ENCODE results near the gene NEURL3. TPM values are rescaled to one million over a fixed set of nuclear protein-coding genes. Genes with fewer than 3 reads are reported as not detected.
A peak's percentile ranks its signal among the peaks of the same experiment; 100 is the strongest.

The NEURL3 gene
- total RNA-seq, 2 donors from 2014 or later, result 0.58 to 3.3 TPM

DNA sequence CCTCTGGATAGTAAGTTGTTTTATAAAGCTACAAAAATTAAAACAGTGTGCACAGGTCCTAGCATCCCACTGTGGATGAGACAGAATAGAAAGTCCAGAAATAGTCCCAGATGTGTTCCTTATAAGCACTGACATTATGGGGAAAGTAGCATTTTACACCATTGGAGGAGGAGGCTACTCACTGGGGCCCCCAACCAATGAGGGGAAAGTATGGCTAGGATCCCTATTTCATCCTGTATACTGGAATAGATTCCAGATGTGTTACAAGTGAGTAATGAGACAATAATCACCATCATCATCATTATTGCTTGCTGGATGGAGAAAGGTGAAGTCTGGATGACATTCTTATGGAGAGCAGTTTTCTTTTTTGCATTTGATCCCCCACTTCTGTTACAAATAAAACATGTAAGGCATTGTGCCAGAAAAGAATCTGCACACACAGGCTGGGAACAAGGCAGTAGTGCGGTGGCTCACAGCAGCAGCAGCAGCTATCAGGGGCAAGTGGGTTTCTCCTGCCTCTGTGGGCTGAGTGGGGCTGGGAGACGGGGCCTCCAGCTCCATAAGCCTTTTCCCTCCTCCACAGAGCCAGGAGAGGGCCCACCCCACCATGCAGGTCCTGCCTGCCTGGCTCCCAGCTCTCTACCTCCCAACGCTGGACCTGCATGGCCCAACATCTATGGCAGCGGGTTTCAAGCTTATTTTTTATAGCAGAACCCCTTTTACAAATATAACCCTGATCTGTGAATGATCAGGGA is 36.4 kb upstream of the NEURL3 start:
- ATAC-seq (no peak), DNase-seq (no peak)
- intact Hi-C loops (cut with DNase I, micrococcal nuclease), result no loop called here

DNA sequence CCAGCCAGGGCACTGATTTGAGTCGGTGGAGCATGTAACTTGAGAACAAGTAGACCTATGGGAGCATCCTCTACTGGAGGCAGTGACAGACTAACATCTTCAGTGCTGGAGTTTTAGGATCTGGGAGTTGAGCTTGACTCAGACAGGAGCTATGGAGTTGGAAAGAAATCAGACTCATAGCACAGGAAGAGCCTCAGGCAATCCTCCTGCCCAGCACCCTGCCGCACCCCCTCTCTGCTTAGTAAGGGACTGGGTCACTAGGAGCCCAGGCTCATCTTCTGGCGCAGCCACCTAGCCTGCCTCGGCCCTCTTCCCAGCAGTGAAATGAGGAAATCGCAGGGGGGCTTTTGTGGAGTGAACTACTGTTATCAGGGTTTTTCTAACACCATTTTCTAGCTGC is 35.0 kb upstream of the NEURL3 start:
- ATAC-seq, result no peak
- DNase-seq, result no peak
- intact Hi-C loops (cut with DNase I, micrococcal nuclease), result no loop called here

DNA sequence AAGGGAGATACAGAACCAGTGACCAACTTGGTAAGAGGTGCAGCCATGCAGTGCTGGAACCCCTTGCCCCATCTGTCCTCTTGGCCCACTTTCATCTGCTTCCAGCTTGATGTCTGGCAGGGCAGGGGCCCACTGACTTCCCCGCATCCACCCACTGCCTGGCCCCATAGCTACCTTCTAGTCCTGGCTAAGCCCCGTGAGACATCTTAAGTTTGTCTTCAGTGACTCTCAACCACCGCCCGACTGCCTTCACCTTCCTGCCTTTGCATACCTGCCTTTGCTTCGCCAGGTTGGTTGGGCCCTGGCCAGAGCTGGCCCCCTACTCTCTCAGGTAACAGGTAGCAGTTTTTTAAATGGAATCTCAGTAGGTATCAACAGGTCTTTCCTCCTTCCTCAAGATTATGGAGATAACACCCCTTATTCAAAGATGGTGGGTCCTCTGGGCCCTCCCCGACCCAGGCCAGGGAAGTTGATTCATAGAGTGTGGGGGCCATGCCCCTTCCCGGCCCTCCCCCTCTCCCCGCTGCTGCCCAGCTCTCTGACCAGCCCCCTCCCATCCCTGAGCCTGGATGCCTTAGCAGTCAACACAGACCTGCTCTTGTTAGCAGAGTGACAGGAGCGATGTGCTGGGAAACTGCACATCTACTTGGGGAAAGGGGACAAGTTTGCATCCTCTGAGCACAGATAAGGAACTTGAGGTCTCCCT is 34.2 kb upstream of the NEURL3 start:
- ATAC-seq (no peak), DNase-seq (no peak)
- intact Hi-C loops (cut with DNase I, micrococcal nuclease), result no loop called here

DNA sequence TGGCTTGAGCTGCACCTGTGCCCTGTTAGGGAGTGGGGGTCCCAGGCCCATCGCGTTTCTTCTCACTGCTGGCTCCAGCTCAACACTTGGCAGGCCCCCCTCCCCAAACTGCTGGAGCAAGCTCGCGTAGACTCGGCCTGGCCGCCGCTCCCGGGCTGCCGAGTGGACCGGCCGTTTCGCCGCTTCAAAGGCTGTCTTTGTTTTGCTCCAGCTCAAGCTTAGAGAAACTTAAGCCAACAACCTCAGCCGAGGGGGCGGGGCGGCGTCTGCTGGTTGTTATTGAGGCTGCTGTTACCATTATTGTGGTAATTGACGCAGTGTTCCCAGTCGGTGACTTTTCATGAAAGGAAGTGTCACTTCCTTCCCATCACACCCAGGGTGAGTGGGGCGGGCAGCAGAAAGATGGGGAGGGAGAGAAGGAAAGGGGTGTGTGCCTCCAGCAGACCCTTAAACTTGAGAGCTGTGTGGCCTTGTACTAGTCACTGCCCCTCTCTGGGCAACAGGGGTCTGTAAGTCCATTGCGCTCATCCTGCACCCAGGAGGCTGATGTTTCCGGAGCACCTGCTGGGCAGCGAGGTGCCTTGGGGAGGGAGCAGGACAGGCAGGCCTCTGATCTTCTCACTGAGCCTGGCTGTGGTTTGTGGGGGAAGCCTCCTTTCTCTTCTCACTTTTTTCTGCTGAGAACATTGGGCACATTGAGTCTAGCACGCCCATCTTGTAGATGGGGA is 33.5 kb upstream of the NEURL3 start:
- ATAC-seq (peak; percentile 29), DNase-seq (peak; percentile 80 to 89)
- intact Hi-C loops (cut with DNase I, micrococcal nuclease), result no loop called here

DNA sequence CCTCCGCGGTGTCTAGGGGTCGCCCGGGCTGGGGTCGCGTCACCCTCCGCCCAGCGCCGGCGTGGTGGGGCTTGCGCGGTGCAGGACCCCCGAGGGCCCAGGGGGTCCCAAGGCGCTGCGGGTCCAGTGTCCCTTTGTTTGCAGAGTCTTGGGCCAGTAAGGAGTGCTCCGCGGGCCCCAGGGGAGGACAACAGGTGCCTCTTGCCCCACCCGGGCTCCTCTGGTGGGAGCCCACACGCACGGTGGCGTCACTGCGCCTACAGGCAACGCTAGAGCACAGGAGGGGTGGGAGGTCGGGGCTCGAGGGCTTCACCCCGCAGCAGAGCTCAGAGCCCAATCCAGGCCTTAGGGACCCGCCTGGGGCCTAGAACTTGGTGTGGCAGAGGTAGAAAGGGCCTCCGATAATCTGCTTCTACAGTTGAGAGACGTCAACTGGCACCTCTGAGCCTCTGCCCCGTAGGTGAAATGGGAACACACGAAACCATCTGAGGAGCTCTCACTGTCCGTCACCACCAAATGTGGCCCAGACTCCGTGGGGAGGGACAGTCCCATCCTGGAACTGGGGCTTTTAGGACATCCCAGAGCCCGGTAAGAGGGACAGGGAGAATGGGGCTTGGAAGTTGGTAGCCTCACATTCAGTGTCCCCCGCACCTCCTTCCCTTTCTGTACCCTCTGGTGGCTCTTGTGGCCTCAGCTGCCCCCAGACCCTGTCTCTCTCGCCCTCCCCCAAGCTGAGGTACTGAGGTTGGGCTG is 32.8 kb upstream of the NEURL3 start:
- intact Hi-C loops (cut with DNase I, micrococcal nuclease), result no loop called here
- ATAC-seq (peak; percentile 10), DNase-seq (peak in 1 of 2 donors; percentile 62)

DNA sequence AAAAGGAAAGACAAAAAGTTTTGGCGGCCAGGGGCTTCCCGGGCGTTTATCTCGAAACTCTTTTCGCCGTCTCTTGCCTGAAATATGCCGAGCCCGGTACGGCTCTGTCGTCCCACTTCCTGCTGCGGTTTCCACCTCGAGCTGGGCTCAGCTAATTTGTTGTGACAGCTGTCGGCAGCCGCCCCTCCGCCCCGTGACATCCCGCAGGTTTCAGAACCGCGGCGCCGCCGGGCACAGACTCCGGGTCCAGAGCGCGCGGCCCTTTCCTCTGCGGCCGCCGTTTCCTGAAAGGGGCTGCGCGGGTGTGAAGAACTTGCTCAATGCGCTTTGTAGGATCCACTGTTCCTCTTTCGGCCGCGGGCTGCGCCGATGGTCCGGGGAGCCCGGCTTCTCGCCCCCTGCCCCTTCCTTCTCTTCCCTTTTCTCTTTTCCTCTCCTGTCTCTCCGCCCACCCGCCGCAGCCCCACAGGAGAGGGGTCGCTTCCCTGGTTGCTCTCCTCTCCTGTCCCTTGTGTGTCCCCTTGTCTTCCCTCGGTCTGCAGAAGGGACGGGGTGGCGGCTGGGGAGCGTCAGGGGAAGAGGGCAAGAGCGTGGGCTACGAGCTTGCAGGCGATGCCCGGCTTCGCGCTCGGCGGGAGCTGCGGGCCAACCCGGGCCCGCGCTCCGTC is 32.0 kb upstream of the NEURL3 start:
- DNase-seq, result peak; percentile 80 to 84
- ATAC-seq, result peak; percentile 44
- intact Hi-C loops (cut with DNase I, micrococcal nuclease), result no loop called here

DNA sequence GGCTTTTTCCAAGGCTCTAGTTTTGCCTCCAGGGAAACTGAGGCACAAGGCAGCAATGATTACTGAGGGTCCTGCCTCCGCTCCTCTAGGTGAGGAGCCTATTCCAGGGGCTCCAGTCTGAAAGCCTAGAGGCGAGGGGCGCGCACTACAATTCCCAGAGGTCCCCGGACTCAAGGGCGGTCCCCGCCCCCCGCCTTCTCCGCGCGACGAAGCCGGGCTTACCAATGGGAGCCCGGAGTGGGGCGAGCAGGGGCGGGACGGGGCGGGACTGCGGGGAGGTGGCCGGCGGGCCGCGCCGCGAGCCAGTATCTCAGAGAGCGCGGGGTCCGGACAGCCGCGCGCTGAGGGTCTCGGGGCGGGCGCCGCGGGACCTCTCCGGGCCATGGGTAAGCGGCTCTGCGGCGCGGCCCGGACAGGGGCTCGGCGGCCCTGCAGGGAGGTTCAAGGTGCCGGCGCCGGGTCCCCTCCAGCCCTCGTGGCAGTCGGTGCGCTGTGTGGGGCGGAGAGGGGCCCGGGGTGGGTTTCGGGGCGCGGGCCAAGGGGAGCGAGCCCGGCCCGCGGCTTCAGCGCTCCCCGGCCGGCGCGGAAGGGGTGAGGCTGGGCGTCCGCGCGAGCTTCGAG is 31.4 kb upstream of the NEURL3 start, which contains the start of gene ARID5A:
ARID5A (plus strand) TSS at position 308 of the 621 bp plus-strand sequence; CDS start at position 383, 75 bp downstream.
- intact Hi-C loops (cut with DNase I, micrococcal nuclease), result no loop called here
- ATAC-seq (peak; percentile 76), DNase-seq (peak; percentile 94 to 96)

DNA sequence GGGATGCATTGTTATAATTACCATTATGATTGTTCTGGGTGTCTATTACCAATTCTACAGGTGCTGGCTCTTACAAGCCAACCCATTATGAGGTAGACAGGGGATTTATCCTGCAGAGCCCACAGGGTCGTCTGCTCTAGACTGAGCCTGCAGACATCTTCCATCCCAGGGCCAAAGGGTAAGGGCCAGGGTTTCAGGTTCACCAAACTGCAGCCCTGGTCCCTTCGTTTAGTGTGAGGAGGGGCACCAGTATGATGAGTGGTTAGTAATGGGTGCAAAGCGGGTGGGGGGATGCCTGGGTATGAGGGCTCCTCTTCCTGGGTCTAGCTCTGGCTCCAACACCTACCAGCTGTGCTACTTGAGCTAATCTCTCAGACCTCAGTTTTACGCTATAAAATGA is 30.2 kb upstream of the NEURL3 start:
- DNase-seq (no peak), ATAC-seq (no peak)
- intact Hi-C loops (cut with DNase I, micrococcal nuclease), result no loop called here

DNA sequence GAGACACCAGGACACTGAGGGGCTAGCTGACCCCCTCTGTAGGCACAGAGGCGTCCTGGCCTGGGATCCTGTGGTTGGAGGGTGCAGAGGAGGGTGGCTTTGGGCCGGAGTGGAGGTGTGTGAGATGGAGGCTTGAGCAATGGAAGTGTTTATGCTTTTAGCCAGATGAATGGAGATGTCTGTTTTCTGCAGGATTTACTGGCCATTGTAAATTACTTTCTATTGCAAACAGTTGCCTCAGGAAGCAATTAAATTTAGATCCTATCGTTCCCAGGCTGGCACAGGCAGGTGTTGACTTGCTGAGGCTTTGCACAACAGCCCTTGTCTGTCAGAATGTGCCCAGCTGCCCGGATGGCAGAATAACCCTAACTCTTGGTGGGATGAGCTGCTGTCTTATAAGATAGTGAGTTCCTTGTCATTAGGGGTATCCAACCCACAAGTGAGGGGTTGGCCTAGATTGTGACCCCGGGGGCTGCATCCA is 29.6 kb upstream of the NEURL3 start:
- intact Hi-C loops (cut with DNase I, micrococcal nuclease), result no loop called here
- peak; percentile 16 for ATAC-seq
- DNase-seq, result peak in 1 of 2 donors; percentile 31

DNA sequence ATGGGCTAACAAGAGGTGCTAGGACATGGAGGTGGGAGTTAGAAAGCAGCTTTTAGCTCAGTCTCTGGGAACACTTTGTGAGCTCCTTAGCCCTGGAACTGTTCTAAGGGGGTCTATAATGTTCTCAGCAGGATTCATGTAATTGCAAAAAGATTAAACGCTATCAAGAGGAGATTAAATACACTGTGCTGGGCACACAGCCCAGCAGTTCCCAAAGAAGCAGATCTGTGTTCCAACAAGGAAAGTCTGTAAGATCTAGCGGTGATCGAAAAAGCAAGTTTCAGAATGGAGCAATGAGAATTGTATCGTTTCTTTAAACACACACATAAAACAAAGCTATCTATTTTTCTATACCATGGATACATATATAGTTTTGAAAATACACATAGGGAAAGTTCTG is 29.0 kb upstream of the NEURL3 start:
- DNase-seq (no peak), ATAC-seq (no peak)
- intact Hi-C loops (cut with DNase I, micrococcal nuclease), result no loop called here

DNA sequence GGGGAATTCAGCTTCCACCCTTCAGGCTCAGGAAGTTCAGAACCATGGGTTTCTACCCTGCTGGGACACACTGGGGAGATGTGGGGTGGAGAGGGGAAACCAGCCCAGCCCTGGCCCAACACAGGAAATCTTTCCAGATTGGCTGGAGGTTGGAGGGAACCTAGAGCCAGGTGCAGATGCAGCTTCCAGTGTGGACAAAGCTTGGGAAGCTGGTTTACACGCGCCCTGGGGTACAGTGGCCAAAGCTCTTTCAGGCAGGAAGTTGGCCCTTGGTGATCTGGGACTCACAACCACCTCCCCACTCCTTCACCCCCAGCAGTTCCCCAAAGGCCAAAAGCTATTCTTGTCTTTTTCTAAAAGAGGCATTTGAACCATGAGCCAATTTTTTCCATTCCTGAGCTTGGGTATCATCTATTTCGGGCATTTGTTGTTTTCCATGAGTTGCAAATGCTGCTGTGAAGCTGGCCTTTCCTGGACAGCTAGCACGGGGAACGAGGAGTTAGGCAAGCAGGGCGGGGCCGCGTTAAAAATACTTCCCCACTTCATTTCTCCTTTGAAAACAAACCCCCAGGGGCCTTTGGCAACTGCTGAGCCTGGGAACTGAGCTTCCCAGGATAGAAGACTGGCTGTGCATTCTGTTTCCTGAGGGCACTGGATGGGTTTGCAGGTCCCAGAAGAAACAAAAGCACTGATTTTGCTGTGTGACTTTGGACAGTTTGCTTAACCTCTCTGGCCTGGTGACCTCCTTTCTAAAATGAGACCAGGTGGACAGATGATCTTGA is 28.3 kb upstream of the NEURL3 start:
- intact Hi-C loops (cut with DNase I, micrococcal nuclease), result no loop called here
- no peak for ATAC-seq
- DNase-seq, result peak; percentile 59 to 76

DNA sequence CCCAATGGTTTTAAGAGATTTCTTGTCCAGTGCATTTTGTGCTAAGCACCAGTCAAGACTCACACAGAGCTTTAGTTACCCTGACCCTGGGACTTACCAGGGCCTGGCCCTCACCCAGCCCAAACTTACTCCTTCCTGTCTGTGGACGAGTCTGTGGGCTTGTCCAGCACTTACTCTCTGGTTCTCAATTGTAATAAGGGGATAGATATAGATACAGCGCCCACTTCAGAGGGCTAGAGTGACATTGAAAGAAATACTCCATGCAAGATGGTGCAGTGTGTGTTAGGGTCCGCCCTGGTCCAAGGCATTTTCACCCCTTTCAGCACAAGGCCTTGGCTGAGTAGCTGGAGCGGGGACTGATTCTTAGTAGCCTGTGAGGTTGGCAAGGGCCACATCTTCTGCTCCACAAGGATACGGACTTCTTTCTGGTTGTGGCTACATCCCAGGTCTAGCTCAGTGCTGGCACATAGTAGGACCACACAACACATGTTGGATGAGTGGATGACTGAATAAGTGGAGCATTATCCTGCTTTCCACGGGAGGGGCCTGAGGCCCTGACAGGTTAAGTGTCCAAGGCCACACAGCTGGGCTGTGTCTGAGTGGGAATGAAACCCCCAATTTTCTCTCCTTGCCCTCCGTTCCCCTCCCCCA is 27.6 kb upstream of the NEURL3 start:
- no peak for DNase-seq
- ATAC-seq, result no peak
- intact Hi-C loops (cut with DNase I, micrococcal nuclease), result no loop called here

DNA sequence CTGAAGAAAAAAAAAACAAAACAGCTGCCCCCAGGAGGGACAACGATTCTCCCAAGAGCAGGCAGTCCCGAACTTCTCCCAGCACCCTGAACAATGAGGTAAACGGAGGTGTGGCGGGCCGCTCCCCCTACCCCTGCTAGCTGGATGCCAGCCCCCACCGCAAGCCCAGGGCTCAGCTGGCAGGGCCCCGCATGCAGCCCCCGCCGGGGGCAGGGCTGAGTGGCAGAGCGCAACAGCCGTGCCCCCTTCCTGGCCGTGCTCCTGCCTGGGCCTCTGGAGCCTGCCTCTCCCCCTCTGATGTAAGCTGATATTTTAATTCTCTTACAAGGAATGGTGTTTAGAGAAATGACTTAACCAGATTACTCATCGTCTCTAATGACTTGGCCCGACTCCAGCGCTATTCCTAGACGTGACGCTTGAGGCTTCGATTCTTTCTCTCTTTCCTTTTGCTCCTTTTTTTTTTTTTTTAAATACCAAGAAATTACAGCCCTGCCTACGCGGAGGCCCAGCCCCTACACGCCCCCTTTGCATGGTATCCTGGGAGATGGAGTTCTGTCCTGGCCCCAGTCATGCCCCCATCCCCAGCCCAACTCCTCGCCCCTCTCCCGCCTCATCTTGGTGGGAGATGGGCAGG is 26.8 kb upstream of the NEURL3 start:
- intact Hi-C loops (cut with DNase I, micrococcal nuclease), result no loop called here
- ATAC-seq (peak; percentile 66), DNase-seq (peak; percentile 96 to 97)

DNA sequence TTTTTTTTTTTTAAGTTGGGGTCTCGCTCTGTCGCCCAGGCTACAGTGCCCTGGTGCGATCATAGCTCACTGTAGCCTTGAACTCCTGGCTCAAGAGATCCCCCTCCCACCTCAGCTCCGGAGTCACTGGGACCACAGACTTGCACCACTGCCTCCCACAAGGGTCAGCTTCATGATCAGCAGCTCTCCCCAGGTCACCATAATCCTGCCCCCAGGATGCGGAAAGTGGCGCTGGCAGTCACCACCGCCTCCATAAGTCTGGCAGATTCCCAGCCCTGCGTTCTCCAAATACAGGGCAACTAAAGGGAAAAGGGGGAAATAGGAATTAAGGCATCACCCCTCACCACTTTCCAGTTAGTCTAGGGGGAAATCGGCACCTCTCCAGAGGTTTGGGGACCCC is 26.2 kb upstream of the NEURL3 start:
- intact Hi-C loops (cut with DNase I, micrococcal nuclease), result no loop called here
- ATAC-seq (no peak), DNase-seq (peak in 1 of 2 donors; percentile 18)

DNA sequence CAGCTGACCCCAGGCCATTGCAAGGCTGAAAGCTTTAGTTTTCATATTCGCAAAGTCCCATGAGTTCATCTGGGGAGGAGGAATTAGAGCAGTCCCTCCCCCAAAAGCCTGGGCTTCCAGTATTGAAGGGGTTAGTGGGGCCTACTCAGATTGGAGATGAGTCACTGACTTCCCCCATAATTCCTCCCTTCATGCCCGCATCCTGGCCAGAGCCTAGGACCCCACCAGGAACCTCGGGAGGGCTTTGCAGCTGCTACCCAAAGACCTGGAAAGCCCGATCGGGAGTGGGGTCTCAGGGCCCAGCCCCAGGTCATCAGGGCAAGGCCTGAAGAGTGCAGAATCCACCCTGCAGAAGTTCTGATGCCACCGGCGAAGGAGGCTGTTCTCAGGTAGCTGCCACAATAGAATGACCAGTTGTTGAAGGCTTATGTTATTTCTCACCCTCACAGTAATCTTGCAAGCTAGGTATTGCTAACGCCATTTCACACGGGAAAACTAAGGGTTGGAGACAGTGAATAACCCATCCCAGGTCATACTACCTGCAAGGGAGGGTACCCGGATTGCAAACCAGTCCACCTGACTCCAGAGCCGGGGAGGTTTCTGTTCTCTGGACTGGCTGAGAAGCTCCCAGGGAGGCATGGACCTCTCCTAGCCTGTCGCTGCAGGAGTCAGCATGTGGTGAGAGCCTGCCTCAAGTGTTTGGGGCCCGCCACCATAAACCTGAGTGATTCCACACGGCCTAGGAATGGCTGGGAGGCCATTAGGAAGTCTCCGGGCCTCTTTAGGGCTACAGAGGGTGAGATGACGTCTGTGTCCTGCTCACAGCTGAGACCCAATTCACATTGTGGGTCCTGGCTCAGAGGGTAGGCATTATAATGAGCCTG is 25.6 kb upstream of the NEURL3 start:
- DNase-seq (no peak), ATAC-seq (no peak)
- intact Hi-C loops (cut with DNase I, micrococcal nuclease), result no loop called here

DNA sequence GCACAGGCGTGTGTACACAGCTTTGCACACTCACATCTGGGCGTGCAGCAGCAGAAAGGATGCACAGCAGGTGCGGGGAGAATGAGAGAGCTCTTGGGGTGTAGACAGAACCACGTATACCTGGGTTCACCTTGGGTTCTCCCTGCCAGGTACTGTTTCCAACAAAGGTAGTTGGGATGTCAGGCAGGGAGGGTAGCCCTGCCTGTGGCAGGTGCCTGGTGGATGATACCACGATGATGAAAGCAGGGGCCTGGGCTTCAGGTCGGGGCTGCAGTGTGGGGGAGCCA is 24.9 kb upstream of the NEURL3 start:
- ATAC-seq (no peak), DNase-seq (no peak)
- intact Hi-C loops (cut with DNase I, micrococcal nuclease), result no loop called here
